Measurements from ENCODE around the gene PARVB. TPM values are rescaled to one million over a fixed set of nuclear protein-coding genes. Genes with fewer than 3 reads are reported as not detected.

Gene PARVB
- total and polyA plus RNA-seq, 2 donors (not counting 3 experiments of a cell fraction or from before 2014, with no cell fraction given): 155 to 162 TPM

GRCh38 chr22:44193535-44193891, 169.4 kb downstream of the PARVB start:
- POLR2A ChIA-PET: no interaction called here
- dilution Hi-C loops (cut with MboI; ENCODE audit: extremely low pct_ligation_motif_present, low sequenced_read_pairs) (no loop called here), intact Hi-C loops (cut with micrococcal nuclease) (no loop called here)
- no peak overlapping the region for H3K4me2 ChIP-seq (ENCODE audit: insufficient read depth, low read length)
- no peak overlapping the region for H3K4me3 ChIP-seq (replicated peaks in 1 of 3; ENCODE audit: insufficient read depth in 1 of 3, low read depth in 1 of 3, low read length in 3 of 3)
- no peaks in the 10 kb centered on the region for H3K27me3 ChIP-seq (ENCODE audit: control insufficient read depth in 2 of 2, insufficient read depth in 2 of 2, low read length in 2 of 2)
- FAIRE-seq (no peak), DNase-seq (ENCODE audit: low read depth, low spot score) (no peak)
- TF ChIP-seq MAX (IDR thresholded peaks at IDR 0.05; ENCODE audit: insufficient read depth, insufficient read length) (no peak), EZH2 (IDR thresholded peaks at IDR 0.05; ENCODE audit: borderline replicate concordance, low read depth, low read length, severe bottlenecking) (no peak), GATA2 (IDR thresholded peaks at IDR 0.05; ENCODE audit: insufficient read depth, insufficient read length, low read depth, low read length) (no peak), POLR2A (IDR thresholded peaks at IDR 0.05; ENCODE audit: low read depth, low read length) (no peak)
- no peaks in the 10 kb centered on the region for H3K9me1 ChIP-seq (replicated peaks; ENCODE audit: control insufficient read depth, extremely low read depth, insufficient read depth, low read length)
- H3K36me3 ChIP-seq (ENCODE audit: control insufficient read depth in 2 of 2, extremely low read depth in 1 of 2, insufficient read depth in 2 of 2, low read length in 2 of 2): no peaks in the 10 kb centered on the region
- CTCF ChIA-PET: no interaction called here
- H3K9me3 ChIP-seq (replicated peaks; ENCODE audit: control insufficient read depth, insufficient read depth, low read length): no peaks in the 10 kb centered on the region
- no peaks in the 10 kb centered on the region for H3K79me2 ChIP-seq (ENCODE audit: control insufficient read depth, insufficient read depth, low read length)
- H2AFZ ChIP-seq (ENCODE audit: low read depth, low read length): no peak overlapping the region
- H3K9ac ChIP-seq (replicated peaks; ENCODE audit: extremely low read depth, insufficient read depth, low read length): no peak overlapping the region
- H3K4me1 ChIP-seq (ENCODE audit: control insufficient read depth, extremely low read depth, insufficient read depth, low read length): no peaks in the 10 kb centered on the region
- no TSS peak for BruUV-seq (replicated peaks)
- no peak overlapping the region for H3K27ac ChIP-seq (ENCODE audit: insufficient read depth, low read depth, low read length)
- no peaks in the 10 kb centered on the region for H4K20me1 ChIP-seq (replicated peaks; ENCODE audit: control insufficient read depth, extremely low read depth, insufficient read depth, low read length)

DNA sequence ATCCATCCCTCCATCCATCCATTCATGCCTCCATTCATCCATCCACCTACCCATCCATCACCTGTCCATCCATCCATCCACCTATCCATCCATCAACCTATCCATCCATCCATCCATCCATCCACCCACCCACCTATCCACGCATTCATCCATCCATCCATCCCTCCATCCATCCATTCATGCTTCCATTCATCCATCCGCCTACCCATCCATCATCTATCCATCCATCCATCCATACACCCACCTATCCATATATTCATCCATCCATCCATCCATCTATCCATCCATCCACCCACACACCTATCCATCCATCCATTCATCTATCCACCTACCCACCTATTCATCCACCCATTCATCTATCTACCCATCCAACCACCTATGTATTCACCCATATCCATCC, 170.5 kb downstream of the PARVB start:
- DNase-seq (ENCODE audit: low read depth, low spot score): no peak
- H3K27ac ChIP-seq (ENCODE audit: insufficient read depth, low read depth, low read length): no peak overlapping the region
- H3K4me2 ChIP-seq (ENCODE audit: insufficient read depth, low read length): no peak overlapping the region
- POLR2A ChIA-PET: no interaction called here
- TF ChIP-seq FOS (IDR thresholded peaks at IDR 0.05; ENCODE audit: borderline replicate concordance, insufficient read depth, low read length): no peak
- no peak for TF ChIP-seq MAX (IDR thresholded peaks at IDR 0.05; ENCODE audit: insufficient read depth, insufficient read length)
- TF ChIP-seq POLR2AphosphoS5 (IDR thresholded peaks at IDR 0.05; ENCODE audit: insufficient read depth, low read depth, low read length): no peak
- no peak for TF ChIP-seq JUN (IDR thresholded peaks at IDR 0.05; ENCODE audit: borderline replicate concordance, insufficient read depth, insufficient read length, low read depth)
- TF ChIP-seq MYC (IDR thresholded peaks at IDR 0.05; ENCODE audit: low read depth, low read length): no peak
- TF ChIP-seq GATA2 (IDR thresholded peaks at IDR 0.05; ENCODE audit: insufficient read depth, insufficient read length, low read depth, low read length): no peak
- TF ChIP-seq POLR2A (IDR thresholded peaks at IDR 0.05; ENCODE audit: low read depth, low read length): no peak
- no peak for FAIRE-seq
- H3K36me3 ChIP-seq (ENCODE audit: control insufficient read depth in 2 of 2, extremely low read depth in 1 of 2, insufficient read depth in 2 of 2, low read length in 2 of 2): no peaks in the 10 kb centered on the region
- H3K79me2 ChIP-seq (ENCODE audit: control insufficient read depth, insufficient read depth, low read length): no peaks in the 10 kb centered on the region
- H3K9me3 ChIP-seq (replicated peaks; ENCODE audit: control insufficient read depth, insufficient read depth, low read length): no peaks in the 10 kb centered on the region
- H3K9ac ChIP-seq (replicated peaks; ENCODE audit: extremely low read depth, insufficient read depth, low read length): no peak overlapping the region
- no peaks in the 10 kb centered on the region for H3K27me3 ChIP-seq (ENCODE audit: control insufficient read depth in 2 of 2, insufficient read depth in 2 of 2, low read length in 2 of 2)
- H4K20me1 ChIP-seq (replicated peaks; ENCODE audit: control insufficient read depth, extremely low read depth, insufficient read depth, low read length): no peaks in the 10 kb centered on the region
- no peak overlapping the region for H3K4me3 ChIP-seq (replicated peaks in 1 of 3; ENCODE audit: insufficient read depth in 1 of 3, low read depth in 1 of 3, low read length in 3 of 3)
- CTCF ChIA-PET: no interaction called here
- no peaks in the 10 kb centered on the region for H3K4me1 ChIP-seq (ENCODE audit: control insufficient read depth, extremely low read depth, insufficient read depth, low read length)
- intact Hi-C loops (cut with micrococcal nuclease) (no loop called here), dilution Hi-C loops (cut with MboI; ENCODE audit: extremely low pct_ligation_motif_present, low sequenced_read_pairs) (no loop called here)
- no peaks in the 10 kb centered on the region for H3K9me1 ChIP-seq (replicated peaks; ENCODE audit: control insufficient read depth, extremely low read depth, insufficient read depth, low read length)
- H2AFZ ChIP-seq (ENCODE audit: low read depth, low read length): no peak overlapping the region
- no TSS peak for BruUV-seq (replicated peaks)

Measured in endothelial cell of umbilical vein (primary cell).